Measurements from ENCODE around the gene CDK10.
"Not testable (repeated sequence)": the region's sequence is repeated elsewhere in the genome, so short reads cannot be mapped to it uniquely, and the experiment has no call there.

The CDK10 gene, protein sequence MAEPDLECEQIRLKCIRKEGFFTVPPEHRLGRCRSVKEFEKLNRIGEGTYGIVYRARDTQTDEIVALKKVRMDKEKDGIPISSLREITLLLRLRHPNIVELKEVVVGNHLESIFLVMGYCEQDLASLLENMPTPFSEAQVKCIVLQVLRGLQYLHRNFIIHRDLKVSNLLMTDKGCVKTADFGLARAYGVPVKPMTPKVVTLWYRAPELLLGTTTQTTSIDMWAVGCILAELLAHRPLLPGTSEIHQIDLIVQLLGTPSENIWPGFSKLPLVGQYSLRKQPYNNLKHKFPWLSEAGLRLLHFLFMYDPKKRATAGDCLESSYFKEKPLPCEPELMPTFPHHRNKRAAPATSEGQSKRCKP

DNA sequence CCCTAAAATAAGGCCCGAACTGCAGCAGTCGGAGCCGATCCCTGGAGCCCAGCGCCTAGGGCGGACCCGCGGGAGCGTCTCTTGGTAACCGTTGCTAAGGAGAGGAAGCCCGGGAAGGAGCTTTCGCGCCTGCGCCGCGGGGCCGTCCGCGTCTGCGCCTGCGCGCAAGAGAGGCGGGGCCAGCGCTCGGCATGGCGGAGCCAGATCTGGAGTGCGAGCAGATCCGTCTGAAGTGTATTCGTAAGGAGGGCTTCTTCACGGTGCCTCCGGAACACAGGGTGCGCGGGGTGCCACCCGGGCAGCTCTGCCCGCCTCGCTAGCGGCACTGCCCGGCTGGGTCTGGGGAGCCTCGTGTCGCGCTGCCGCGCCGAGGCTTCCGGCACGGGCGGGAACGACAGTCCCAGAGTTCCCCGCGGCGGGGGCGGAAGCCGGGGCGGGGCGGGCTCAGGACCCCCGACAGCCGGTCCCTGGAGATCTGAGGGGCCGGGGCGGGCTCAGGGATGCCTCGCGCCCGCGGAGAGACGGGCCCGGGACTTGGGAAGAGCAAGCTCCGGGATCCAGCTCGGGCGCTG is at the start of gene CDK10:
Gene CDK10 (plus strand): TSS at position 170 of the 572 bp plus-strand sequence. CDS start 22 bp downstream, at position 192.
- DNase-seq, result peak; percentile 88

DNA sequence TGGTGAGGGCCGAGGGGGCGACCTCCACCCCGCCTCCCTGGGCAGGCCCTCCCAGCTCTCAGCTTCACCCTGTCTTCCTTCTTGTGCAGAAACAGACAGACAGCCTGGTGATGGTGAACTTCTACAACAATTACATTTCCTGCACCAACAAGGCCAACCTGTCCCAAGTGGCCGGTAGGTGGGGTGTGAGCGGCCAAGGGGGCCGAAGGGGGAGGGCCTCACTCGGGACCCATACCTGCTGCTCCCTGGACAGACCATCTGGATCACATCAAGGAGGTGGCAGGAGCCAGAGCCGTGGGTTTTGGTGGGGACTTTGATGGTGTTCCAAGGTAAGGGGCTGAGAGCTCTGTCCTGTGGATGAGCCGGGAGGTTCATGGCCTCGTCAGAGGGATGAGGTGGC is 49.1 kb upstream of the CDK10 start:
- DNase-seq, result no peak

DNA sequence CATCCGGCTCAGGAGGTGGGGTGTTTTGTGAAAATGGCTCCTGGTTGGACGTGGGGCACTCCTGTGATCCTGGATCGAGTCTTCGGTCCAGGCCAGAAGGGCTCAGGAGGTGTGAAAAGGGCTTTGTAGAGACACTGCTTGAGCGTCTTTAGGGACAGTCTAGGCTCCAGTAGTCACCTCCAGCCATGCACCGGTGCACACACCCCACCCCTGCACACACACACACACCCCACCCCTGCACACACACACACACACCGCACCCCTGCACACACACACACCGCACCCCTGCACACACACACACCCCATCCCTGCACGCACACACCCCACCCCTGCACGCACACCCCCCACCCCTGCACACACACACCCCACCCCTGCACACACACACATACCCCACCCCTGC is 48.0 kb upstream of the CDK10 start:
- DNase-seq, result no peak

DNA sequence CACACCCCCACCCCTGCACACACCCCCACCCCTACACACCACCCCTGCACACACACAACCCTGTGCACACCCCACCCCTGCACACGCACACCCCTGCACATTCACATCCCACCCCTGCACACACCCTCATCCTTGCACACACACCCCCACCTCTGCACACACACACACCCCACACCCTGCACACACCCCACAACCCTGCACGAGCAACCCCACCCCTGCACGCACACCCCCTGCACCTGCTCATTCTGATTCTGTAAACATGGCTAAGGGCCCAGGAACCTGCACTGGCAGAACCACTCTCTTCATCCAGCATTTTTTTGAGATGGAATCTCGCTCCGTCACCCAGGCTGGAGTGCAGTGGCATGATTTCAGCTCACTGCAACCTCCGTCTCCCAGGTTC is 47.1 kb upstream of the CDK10 start:
- no peak for DNase-seq

DNA sequence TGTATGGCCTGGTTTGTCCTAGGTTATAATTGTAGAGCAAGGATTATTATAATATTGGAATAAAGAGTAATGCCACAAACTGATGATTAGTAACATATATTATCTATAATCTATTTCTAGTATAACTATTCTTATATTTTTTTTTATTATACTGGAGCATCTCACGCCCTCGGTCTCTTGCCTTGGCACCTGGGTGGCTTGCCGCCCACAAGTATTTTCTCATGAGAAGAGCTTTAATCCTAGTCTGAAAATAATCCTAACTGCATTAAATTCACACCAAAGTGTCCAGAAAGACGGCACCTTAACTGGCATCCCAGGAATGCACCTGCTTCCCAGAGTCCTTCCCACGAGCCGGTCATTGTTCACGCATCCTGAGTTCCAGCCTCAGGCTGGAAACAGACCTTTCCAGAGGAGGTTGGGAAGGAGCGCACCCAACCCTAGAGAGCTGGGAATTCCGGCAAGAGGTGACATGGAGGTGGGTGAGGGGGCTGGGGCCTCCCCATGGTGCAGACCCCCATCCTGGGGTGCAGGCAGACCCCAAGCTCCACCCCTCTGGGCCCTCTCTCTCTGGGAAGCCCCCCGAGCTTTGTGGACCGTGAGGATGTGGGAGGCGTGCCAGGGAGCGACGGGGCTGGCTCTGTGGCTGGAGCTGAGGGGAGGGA is 44.9 kb upstream of the CDK10 start:
- no peak for DNase-seq

DNA sequence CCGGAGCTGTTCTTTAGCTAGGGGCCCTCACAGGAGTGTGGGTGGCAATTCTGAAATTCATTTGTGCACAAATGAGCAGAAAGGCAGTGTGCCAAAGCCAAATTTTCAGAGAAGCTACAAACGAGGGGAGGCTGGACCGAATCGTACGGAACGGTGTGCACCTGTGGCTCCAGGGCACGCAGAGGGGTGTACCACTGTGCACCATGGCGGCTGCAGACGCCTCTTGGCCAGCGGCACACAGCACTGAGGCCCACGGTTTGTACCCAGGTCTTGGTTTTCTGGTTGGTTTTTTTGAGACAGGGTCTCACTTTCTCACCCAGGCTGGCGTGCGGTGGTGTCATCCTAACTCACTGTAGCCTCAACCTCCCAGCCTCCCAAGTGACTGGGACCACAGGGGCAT is 43.9 kb upstream of the CDK10 start:
- DNase-seq, result no peak

DNA sequence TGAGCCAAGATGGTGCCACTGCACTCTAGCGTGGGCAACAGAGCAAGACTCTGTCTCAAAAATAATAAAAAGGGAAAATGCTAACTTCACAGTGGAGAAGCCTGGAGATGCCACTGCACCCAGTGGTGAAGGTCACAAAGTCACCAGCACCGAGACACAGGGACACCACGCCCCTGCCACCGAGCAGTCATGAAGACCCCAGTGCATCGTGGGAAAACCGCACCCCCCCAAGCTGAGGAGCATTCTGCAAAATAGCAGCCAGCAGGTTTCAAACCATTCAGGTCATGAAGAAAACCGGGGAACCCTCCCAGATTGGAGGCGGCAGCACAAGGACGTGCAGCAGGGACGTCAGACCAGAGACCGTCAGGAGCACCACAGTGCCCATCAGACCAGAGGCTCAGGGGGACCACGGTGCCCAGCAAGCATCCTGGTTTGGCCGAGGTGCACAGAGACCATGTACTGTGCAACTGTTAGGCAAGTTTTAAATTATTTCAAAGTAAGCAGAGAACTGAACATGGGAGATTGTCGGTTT is 42.7 kb upstream of the CDK10 start:
- DNase-seq, result no peak

DNA sequence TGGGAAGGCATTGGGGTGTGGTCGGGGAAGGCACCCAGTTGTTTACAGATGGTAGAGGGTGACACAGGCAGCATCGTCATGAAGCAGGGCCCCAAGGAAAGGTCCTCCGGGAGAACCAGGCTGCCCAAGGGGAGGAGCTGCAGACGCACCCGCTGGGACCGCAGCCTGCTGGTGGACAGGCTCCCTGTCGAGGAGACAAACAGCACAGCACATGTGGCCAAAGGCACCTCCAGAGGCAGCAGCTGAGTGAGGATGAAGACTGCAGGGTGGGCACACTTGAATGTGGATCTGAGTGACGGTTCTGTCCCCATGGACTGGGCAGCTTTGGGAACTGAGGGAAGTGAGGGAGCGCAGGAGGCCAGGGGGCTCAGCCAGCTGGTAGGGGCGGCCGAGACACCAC is 41.4 kb upstream of the CDK10 start:
- no peak for DNase-seq

DNA sequence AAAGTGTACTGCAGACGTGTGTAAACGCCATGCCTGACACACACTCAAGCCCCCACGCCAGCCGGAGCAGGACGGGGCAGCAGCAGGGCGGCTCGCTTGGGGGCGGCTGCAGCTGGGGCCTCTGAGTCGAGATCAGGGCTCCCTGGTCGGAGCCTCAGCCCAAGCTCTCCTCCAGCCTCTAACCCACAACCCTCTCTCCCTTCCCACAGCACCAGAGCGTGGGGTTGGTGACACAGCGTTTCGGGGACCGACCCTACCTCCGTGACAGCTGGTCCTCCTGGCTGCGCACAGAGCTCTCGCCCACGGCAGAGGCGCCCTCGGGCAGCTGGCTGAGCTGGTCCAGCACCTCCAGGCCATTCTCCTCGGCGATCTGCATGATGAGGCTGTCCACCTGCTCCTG is 40.2 kb upstream of the CDK10 start:
- DNase-seq, result no peak

DNA sequence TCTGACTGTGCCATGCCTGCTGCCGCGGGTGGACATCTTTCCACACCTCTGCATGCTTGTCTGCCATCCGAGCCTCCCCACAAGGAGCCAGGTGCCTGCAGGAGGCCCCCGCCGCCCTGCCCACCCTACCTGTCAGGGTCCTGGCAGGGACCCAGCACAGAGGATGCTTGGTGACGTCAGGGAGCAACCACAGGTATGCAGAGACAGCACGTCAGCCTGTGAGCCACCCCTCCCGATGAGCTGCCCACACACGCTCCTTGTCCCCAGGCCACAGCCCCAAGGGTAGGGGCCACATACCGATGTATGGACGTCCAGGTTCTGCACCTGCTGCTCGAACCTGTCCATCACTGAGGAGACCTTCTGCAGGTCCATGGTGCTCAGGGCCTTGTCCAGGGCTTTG is 39.6 kb upstream of the CDK10 start:
- DNase-seq, result no peak

DNA sequence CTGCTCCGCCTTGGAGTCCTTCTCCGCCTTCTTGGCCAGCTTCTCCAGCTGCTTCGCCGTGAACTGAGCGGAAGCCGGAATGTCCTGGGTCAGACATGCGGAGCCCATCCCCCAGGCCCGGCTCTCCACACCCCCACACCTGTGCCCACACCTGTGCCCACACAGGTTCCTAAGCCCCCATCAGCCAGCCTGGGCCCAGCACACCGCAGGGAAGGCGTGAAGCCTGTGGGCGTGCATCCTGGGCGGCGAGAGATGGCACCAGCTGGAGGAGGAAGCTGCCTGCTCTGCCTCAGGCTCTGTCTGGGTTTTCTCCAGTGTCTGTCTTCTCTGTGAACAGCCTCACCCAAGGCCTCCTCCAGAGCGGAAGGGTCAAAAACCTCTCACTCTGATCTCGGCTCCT is 34.9 kb upstream of the CDK10 start:
- DNase-seq, result no peak

DNA sequence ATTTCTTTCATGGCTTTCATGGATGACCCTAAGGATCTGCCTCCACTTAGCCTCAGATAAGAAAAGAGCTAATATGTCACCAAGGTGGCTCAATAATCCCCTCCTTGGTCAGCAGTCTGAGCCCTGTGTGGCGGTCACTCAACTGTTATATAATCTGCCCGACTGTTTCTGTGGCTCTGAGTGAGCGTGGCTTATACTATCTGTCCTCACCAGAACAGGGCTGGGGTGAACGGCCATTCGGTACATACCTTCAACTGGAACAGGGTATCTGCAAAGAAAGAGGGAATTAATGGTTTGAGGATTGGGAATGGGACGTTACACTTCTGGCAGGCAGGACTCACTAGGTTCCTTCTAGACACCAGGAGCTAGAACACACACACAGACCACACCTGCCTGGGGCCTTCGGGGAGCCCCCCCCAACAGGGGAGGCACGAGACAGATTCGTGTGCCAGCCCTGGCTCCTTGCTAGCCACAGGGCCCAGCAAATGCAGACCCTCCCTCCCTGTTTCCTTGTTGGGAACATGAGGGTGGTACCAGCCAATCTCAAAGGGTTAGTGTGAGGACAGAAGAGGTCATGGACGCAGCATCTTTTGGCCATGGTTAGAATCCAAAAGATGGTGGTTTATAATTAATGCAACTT is 32.7 kb upstream of the CDK10 start:
- DNase-seq, result no peak

DNA sequence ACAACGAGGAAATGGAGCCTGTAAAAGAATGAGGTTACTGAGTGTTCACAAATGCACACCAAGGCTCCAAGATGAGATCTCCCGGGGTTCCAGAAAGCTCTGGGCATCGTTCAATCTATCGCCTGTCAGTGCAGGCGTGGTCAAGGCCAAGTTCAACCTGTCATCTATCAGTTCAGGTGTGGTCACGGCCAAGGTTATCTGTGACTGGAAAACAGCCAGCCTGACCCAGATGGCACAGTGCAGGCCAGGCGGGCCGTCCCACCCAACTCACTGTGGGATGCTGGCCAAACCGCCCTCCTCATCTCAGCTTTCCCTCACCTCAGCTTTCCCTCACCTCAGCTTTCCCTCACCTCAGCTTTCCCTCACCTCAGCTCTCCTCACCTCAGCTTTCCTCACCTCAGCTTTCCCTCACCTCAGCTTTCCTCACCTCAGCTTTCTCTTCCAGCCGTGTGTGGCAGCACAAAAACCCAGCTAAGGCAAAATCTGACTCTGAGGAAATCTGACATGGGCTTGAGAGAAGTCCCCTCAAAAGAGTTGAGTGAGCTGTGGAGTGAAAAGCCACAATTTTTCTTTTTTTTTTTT is 31.3 kb upstream of the CDK10 start:
- no peak for DNase-seq

DNA sequence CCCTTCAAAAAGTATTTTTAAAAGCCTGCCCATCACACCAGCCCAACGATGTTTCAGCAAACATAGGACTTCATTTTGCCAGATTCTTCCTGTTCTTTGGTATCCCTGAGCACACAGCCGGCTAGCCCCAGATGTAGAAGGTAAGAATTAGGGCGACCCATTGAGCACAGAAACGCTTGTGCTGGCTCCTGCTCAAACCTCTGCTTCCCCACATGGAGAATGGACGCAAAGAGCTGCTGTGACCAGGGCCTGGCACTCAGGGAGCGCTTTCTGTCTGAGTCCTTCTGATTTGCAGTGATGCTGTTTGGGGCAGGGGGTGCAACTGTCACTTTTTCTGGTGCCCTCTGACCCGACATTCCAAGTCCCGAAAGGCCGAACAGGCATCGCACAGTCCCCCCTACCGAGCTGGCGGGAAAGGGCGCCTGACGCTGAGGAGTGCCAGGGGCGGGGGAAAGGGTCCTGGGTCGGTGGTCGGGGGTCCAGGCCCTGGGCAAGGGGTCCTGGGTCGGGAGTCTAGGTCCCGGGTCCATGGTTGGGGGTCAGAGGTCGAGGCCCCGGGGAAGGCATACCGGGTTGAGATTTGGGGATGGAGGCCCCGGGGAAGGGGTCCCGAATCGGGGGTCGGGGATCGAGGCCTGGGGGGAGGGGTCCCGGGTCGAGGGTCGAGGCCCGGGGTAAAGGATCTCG is 29.9 kb upstream of the CDK10 start:
- DNase-seq, result no peak

DNA sequence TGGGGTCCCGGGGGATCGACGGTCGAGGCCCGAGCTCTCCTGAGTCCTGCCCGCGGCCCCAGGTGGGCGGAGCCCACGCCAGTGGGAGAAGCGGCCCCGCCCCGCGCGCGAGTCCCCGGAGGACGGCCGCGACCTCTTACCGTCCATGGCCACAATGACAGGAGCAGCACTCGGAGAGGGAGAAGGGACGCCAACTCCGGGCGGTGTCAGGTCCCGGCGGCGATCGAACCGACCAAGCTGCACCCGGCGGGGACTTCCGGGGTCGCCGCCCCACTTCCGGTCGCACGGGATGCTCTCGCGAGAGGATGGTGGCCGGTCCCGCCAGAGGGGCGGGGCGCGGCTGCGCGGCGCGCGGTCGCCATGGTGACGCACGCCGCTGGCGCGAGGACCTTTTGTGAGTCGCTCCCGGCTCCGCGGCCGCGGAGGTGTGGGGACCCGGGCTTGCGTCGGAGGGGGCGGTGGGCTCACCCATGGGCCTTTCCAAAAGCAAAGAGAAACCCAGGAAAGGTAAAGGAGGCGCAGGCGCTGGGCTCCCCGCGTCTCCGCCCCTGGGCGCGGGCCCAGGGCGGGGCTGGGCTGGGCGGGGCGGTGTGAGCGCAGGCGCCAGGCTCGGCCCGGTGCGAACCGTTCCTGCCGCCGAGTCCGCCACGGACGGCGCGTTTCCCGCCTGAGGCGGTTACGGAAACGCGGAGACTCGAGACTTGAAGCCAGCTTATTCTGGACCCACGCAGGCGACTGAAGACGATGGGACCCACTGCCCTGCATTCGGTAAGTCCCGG is 28.9 kb upstream of the CDK10 start, which contains the start of the genes CHMP1A and SPATA33:
Gene CHMP1A (minus strand): TSS at position 267 of the 779 bp plus-strand sequence. CDS start 120 bp downstream, at position 147.
Gene SPATA33 (plus strand): TSS at position 395 of the 779 bp plus-strand sequence. CDS start 76 bp downstream, at position 471.
- peak; percentile 90 for DNase-seq

DNA sequence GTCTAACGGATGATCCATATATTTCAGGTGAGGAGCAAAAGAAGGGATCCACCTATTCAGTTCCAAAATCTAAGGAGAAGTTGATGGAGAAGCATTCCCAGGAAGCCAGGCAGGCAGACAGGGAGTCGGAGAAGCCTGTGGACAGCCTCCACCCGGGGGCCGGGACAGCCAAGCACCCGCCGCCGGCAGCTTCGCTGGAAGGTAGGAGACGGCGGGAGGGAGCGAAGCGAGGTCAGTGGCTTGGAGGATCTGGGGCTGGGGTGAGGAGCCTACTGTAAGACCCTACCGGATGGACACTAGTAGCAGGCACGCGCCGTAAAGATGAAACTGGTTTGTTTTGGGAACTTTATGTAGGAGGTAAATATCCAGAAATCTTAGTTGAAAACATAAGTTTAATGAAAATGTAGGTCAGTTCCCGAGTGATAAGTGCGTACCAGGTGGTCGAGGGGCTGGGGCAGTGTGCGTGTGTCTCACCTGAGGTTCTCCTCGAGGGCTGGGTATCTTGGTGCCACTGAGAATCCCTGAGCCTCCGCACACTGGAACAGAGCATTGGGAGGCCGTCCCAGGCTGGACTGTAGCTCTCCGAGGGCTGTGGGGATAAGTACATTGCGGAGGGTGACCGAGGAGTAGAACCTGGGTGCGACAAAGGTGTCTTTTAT is 28.1 kb upstream of the CDK10 start:
- DNase-seq, result peak; percentile 12

DNA sequence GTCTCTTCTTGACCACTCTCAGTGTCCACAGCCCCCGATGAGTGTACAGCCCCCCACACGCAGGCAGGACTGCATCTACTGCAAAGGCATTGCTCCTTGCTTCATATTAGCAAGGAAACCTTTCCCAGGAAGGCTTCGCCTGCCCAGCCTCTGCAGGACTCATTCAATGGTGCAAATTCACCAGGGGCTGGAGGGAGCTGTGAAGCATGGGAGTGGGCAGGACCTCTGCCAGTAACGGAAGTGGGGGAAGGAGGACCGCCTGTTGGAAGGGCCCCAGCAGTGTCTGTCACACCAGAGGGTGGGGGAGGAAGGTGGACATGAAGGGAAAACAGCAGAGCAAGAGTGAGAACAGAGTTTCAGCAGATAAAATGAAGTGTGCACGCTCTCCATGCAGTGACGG is 26.3 kb upstream of the CDK10 start:
- no peak for DNase-seq

DNA sequence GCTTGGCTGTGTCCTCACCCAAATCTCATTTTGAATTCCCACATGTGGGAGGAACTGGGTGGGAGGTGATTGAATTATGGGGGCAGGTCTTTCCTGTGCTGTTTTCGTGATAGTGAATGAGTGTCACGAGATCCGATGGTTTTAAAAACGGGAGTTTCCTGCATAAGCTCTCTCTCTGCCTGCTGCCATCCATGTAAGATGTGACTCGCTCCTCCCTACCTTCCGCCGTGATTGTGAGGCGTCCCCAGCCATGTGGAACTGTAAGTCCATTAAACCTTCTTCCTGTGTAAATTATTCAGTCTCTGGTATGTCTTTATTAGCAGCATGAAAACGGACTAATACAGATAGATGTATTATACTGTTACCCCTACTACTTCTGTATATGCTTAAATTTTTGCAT is 25.3 kb upstream of the CDK10 start:
- DNase-seq, result no peak

DNA sequence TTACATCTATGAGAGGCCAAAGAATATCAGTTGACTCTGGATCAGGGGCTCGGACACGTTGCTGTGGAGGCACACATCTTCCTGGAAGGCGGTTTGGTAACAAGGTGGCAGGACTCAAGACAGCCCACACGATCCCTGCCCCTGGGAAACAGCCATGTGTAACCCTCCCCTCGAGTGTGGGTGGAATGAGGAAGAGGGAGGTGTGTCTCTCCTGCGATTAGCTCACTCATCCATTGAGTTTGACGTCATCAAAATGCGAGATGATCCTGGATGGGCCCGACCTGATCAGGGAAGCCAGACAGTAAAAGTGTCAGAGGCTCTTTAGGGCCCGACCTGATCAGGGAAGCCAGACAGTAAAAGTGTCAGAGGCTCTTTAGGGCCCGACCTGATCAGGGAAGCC is 22.3 kb upstream of the CDK10 start:
- not testable (repeated sequence) for DNase-seq

DNA sequence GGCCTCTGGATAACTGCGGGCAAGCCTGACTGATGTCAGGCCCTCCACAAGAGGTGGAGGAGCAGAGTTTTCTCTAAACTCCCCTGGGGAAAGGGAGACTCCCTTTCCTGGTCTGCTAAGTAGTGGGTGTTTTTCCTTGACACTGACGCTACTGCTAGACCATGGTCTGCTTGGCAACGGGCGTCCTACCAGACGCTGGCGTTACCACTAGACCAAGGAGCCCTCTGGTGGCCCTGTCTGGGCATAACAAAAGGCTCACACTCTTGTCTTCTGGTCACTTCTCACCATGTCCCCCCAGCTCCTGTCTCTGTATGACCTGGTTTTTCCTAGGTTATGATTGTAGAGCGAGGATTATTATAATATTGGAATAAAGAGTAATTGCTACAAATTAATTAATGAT is 19.5 kb upstream of the CDK10 start:
- DNase-seq, result not testable (repeated sequence)

DNA sequence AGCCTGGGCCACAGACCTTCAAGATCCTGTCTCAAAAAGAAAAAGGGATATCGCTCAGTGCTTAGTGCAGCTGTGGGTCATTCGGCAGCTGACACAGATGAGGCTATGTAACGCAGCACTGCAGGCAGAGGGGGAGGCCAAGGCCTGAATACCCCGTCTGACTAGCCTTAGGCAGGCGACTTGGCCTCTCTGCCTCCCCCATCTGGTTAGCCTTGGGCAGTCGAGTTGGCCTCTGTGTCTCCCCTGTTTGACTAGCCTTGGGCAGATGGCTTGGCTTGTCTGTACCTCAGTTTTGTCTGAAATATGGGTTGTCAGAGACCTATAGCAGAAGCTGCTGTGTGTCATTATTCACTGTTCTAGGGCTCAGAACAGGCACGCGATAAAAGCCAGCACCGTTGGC is 18.9 kb upstream of the CDK10 start:
- no peak for DNase-seq

All from stimulated activated CD4-positive, alpha-beta T cell treated with anti-CD3 and anti-CD28 coated beads, Interleukin-12 subunit alpha, Interleukin-12 subunit beta, amount 100 ng/mL, for 4 hours (primary cell).